Gastroesophageal sphincter (tissue), 4 donors: ENCODE measurements around the gene RESF1. TPM values are rescaled to one million over a fixed set of nuclear protein-coding genes. Genes with fewer than 3 reads are reported as not detected.

ENCODE experiments used
- ATAC-seq: fragments of 150-250 bp; one replicate; pipeline ENCODE4 v1.9.1; 2016; ENCODE audit warnings: mild to moderate bottlenecking, moderate library complexity
- H3K27ac ChIP-seq, 4 donors: fragments of 200-600 bp; sonication (generic) in 3 of 4; 1 replicate in 3 of 4; 2 replicates in 1 of 4; pipeline ENCODE4 v1.5.1; 2016 to 2019
- H3K27me3 ChIP-seq: fragments of 200-600 bp; sonication (generic); one replicate; pipeline ENCODE4 v1.5.1; 2019
- H3K36me3 ChIP-seq, 2 donors: fragments of 200-600 bp; sonication (generic); one replicate each; pipeline ENCODE4 v1.5.1; 2019; ENCODE audit warnings: control low read depth in 1 of 2
- H3K4me1 ChIP-seq, 3 donors: fragments of 200-600 bp; sonication (generic); 1 replicate in 2 of 3; 2 replicates in 1 of 3; pipeline ENCODE4 v1.5.1; 2016 to 2019; ENCODE audit warnings: control low read depth in 2 of 3
- H3K4me3 ChIP-seq, 2 donors: fragments of 200-600 bp; sonication (generic); one replicate each; pipeline ENCODE4 v1.5.1; 2019; ENCODE audit warnings: mild to moderate bottlenecking in 1 of 2, moderate library complexity in 1 of 2
- H3K9me3 ChIP-seq, 3 donors: fragments of 200-600 bp; sonication (generic); one replicate each; pipeline ENCODE4 v1.5.1; 2017 to 2019; ENCODE audit warnings: control low read depth in 2 of 3
- EP300 ChIP-seq: sonication (generic); formaldehyde crosslinking; IDR thresholded peaks from one replicate; pipeline ENCODE4 v1.6.1; 2017; ENCODE audit warnings: antibody characterized with exemption, mild to moderate bottlenecking
- POLR2A ChIP-seq, 2 donors: fragments of 450-650 bp; IDR thresholded peaks; one replicate each; pipeline ENCODE4 v1.6.1; 2017; ENCODE audit warnings: antibody characterized with exemption in 2 of 2, mild to moderate bottlenecking in 2 of 2, moderate library complexity in 1 of 2
- POLR2AphosphoS5 ChIP-seq: sonication (generic); formaldehyde crosslinking; IDR thresholded peaks from one replicate; pipeline ENCODE4 v1.6.1; 2017; ENCODE audit warnings: antibody characterized with exemption
- WGBS, 2 donors: methylation state at CpG; one replicate each; pipeline ENCODE4 v1.1.5; 2018; ENCODE audit warnings: low coverage in 1 of 2; 5-methylcytosine and 5-hydroxymethylcytosine counted together
- total RNA-seq, 4 donors: library from RNA; depleted of rRNA; stranded (reverse); fragments of >200 nt; gene quantifications; one replicate each; pipeline ENCODE4 v1.1.0, GENCODE V29; 2016
- TF ChIP-seq, protein P1 (sequence below), 4 experiments: fragments of 200-600 bp in 2 of 4; fragments of 450-650 bp in 2 of 4; sonication (generic) in 1 of 4; IDR thresholded peaks; one replicate each; pipeline ENCODE4 v1.5.1; 2017 to 2019; ENCODE audit warnings: antibody characterized with exemption in 4 of 4, mild to moderate bottlenecking in 2 of 4, moderate library complexity in 2 of 4

The RESF1 gene
- total RNA-seq, 4 donors from 2014 or later: 29.0 to 52.0 (median 48.1) TPM

GRCh38 chr12:31951008-31951407, 8.2 kb upstream of the RESF1 start:
- Histone ChIP-seq H3K4me1 (no peaks in the 10 kb centered on the region), H3K9me3 (no peaks in the 10 kb centered on the region), H3K27me3 (no peaks in the 10 kb centered on the region), H3K36me3 (peaks cover 0 to 7% of the 10 kb centered on the region in 2 donors), H3K4me3 (no peak overlapping the region), H3K27ac (no peak overlapping the region)
- TF ChIP-seq EP300: no peak
- TF ChIP-seq, protein P1, sequence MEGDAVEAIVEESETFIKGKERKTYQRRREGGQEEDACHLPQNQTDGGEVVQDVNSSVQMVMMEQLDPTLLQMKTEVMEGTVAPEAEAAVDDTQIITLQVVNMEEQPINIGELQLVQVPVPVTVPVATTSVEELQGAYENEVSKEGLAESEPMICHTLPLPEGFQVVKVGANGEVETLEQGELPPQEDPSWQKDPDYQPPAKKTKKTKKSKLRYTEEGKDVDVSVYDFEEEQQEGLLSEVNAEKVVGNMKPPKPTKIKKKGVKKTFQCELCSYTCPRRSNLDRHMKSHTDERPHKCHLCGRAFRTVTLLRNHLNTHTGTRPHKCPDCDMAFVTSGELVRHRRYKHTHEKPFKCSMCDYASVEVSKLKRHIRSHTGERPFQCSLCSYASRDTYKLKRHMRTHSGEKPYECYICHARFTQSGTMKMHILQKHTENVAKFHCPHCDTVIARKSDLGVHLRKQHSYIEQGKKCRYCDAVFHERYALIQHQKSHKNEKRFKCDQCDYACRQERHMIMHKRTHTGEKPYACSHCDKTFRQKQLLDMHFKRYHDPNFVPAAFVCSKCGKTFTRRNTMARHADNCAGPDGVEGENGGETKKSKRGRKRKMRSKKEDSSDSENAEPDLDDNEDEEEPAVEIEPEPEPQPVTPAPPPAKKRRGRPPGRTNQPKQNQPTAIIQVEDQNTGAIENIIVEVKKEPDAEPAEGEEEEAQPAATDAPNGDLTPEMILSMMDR (IDR thresholded peaks at IDR 0.05): no peak
- no peak for TF ChIP-seq POLR2AphosphoS5
- TF ChIP-seq POLR2A (IDR thresholded peaks at IDR 0.05): no peak
- ATAC-seq: no peak
- 44 to 51% methylated on average over 3 to 4 of the region's 4 CpGs for WGBS, 2 donors

DNA sequence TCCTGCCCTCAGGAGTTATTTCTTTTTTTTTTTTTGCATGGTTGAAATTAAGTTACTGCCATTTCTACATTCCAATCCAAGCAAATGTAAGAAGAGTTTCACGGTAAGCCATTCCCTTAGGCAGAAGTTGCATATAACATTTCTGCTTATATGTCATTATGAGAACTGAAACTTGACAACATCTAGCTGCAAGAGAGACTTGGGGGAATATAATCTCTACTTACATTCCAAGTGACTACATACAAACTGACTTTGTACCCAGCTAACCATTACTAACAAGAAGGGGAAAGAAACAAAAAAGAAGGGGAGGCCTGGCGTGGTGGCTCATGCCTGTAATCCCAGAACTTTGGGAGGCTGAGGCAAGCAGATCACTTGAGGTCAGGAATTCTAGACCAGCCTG, 7.3 kb upstream of the RESF1 start:
- TF ChIP-seq, protein P1 (IDR thresholded peaks at IDR 0.05): no peak
- no peak for TF ChIP-seq POLR2A (IDR thresholded peaks at IDR 0.05)
- TF ChIP-seq EP300: no peak
- no peak for TF ChIP-seq POLR2AphosphoS5
- Histone ChIP-seq H3K9me3 (no peaks in the 10 kb centered on the region), H3K4me3 (no peak overlapping the region), H3K36me3 (peaks cover 0 to 7% of the 10 kb centered on the region in 2 donors), H3K4me1 (no peaks in the 10 kb centered on the region), H3K27me3 (no peaks in the 10 kb centered on the region), H3K27ac (no peak overlapping the region)
- WGBS, 2 donors: 75 to 93% methylated on average over 2 of the region's 2 CpGs
- ATAC-seq: no peak

DNA sequence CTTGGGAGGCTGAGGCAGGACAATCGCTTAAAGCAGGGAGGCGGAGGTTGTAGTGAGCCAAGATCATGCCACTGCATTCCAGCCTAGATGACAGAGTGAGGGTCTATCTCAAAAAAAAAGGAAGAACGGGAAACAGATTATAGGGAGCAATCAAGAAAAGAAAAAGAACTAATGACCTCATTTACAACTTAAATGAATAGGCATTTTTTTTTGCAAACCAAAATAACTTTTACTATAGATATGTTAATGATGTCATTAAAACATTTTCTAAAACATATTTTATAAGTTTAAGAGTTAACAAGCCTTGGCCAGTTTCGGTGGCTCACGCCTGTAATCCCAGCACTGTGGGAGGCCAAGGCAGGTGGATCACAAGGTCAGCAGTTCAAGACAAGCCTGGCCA, 6.8 kb upstream of the RESF1 start:
- no peak for ATAC-seq
- 79 to 95% methylated on average over 2 to 5 of the region's 5 CpGs for WGBS, 2 donors
- TF ChIP-seq, protein P1 (IDR thresholded peaks at IDR 0.05): no peak
- no peak for TF ChIP-seq POLR2A (IDR thresholded peaks at IDR 0.05)
- TF ChIP-seq EP300: no peak
- no peak for TF ChIP-seq POLR2AphosphoS5

DNA sequence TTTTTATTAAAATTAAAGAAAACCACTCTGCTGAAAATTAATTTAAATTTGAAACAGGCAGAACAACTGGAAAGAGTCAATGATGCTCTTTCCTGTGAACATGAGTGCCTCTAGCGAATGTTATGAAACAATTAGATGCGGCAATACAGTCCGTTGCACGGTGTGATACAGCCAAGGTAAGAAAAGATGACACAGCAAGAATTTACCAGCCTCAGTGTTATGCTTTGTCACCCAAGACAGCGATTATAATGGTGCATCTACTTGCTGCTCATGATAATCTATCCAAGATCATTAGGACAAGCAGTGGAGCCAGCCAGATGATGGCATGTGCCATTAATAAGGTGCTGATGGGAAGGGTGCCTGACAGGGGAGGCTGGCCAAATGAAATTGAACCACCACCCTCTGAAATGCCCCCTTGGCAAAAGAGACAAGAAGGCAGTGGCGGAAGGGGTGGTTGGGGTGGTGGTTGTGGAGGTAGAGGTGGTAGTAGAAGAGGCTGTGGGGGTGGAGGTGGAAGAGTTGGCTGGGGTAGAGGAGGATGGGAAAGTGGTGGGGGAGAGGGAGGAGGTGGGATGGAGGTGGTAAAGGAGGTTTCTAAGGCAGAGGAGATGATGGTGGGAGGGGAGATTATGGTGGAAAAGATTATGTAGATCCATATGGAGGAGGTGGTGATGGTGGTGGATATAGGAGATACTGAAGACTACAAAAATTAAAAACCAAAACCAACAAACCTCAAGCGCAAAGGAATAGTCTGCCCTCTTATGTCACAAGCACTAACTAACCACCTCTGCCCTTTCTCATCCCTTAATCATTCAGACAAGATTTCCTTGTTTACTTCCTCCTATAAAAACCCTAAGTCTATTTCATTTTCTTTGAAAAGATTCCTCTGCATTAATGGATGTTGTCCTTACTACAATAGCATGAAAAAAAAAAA, 4.0 kb upstream of the RESF1 start:
- 93 to 95% methylated on average over 6 to 7 of the region's 7 CpGs for WGBS, 2 donors
- no peak for ATAC-seq

More for the DNA sequence above, 6.8 kb upstream of the RESF1 start:
- Histone ChIP-seq H3K27ac (no peak overlapping the region), H3K36me3 (peaks cover 0 to 7% of the 10 kb centered on the region in 2 donors), H3K4me1 (no peaks in the 10 kb centered on the region), H3K9me3 (no peaks in the 10 kb centered on the region), H3K4me3 (no peak overlapping the region), H3K27me3 (no peaks in the 10 kb centered on the region)

More for the DNA sequence above, 4.0 kb upstream of the RESF1 start:
- H3K9me3 ChIP-seq: no peaks in the 10 kb centered on the region
- no peak overlapping the region for H3K4me3 ChIP-seq
- peaks cover 0 to 15% (median 3%) of the 10 kb centered on the region in 3 donors for H3K4me1 ChIP-seq
- TF ChIP-seq POLR2A (IDR thresholded peaks at IDR 0.05) (no peak), POLR2AphosphoS5 (no peak), EP300 (no peak)
- TF ChIP-seq, protein P1 (IDR thresholded peaks at IDR 0.05): no peak
- H3K27me3 ChIP-seq: no peaks in the 10 kb centered on the region
- no peaks in the 10 kb centered on the region for H3K36me3 ChIP-seq
- H3K27ac ChIP-seq: no peak overlapping the region
